ENCODE measurements around the gene GGT1. TPM values are rescaled to one million over a fixed set of nuclear protein-coding genes. Genes with fewer than 3 reads are reported as not detected.
"Not testable (repeated sequence)": the region's sequence is repeated elsewhere in the genome, so short reads cannot be mapped to it uniquely, and the experiment has no call there.

Gene GGT1
- 6.9 and 23.0 TPM in 2 replicates for total RNA-seq

- not testable (repeated sequence) for DNase-seq (ENCODE audit: low read depth in 2 of 2)
Observed at GRCh38 chr22:24602847-24603769, at the start of gene GGT1. TSS of gene GGT1 (plus strand) at chr22:24603193. CDS start at chr22:24611082, 7,889 bp downstream.

- DNase-seq (ENCODE audit: low read depth in 2 of 2) = peak in 1 of 2 donors; percentile 7
Observed at GRCh38 chr22:24553597-24554312, 49.2 kb upstream of the GGT1 start.

- DNase-seq (ENCODE audit: low read depth in 2 of 2) = peak in 1 of 2 donors; percentile 39
Observed at GRCh38 chr22:24554313-24555164, 48.5 kb upstream of the GGT1 start, which contains the start of gene GUCD1. TSS of gene GUCD1 (minus strand) at chr22:24555138. CDS start at chr22:24554991, 147 bp downstream.

- DNase-seq (ENCODE audit: low read depth in 2 of 2) = peak; percentile 92 to 99
Observed at GRCh38 chr22:24555165-24556039, 47.6 kb upstream of the GGT1 start, which contains the start of gene SNRPD3. TSS of gene SNRPD3 (plus strand) at chr22:24555999. CDS start at chr22:24557675, 1,676 bp downstream.

GRCh38 chr22:24559471-24559870 is 43.5 kb upstream of the GGT1 start:
- no peak for DNase-seq (ENCODE audit: low read depth in 2 of 2)

GRCh38 chr22:24563246-24563645 is 39.7 kb upstream of the GGT1 start:
- DNase-seq (ENCODE audit: low read depth in 2 of 2) = no peak

- no peak for DNase-seq (ENCODE audit: low read depth in 2 of 2)
Observed at GRCh38 chr22:24564376-24565058, 38.5 kb upstream of the GGT1 start.

- no peak for DNase-seq (ENCODE audit: low read depth in 2 of 2)
Observed at GRCh38 chr22:24565077-24565476, 37.9 kb upstream of the GGT1 start.

GRCh38 chr22:24566899-24567511 is 36.0 kb upstream of the GGT1 start:
- no peak for DNase-seq (ENCODE audit: low read depth in 2 of 2)

GRCh38 chr22:24567668-24568067 is 35.3 kb upstream of the GGT1 start:
- DNase-seq (ENCODE audit: low read depth in 2 of 2) = no peak

GRCh38 chr22:24571266-24571665 is 31.7 kb upstream of the GGT1 start:
- DNase-seq (ENCODE audit: low read depth in 2 of 2) = no peak

- no peak for DNase-seq (ENCODE audit: low read depth in 2 of 2)
Observed at GRCh38 chr22:24576778-24577177, 26.2 kb upstream of the GGT1 start.

- DNase-seq (ENCODE audit: low read depth in 2 of 2) = no peak
Observed at GRCh38 chr22:24578355-24579257, 24.4 kb upstream of the GGT1 start.

- DNase-seq (ENCODE audit: low read depth in 2 of 2) = no peak
Observed at GRCh38 chr22:24579258-24579601, 23.8 kb upstream of the GGT1 start.

GRCh38 chr22:24580276-24580675 is 22.7 kb upstream of the GGT1 start:
- DNase-seq (ENCODE audit: low read depth in 2 of 2) = no peak

- no peak for DNase-seq (ENCODE audit: low read depth in 2 of 2)
Observed at GRCh38 chr22:24582056-24582814, 20.8 kb upstream of the GGT1 start.

All from dermis microvascular lymphatic vessel endothelial cell (primary cell).